ENCODE data around the gene RPS6KA5.

DNA sequence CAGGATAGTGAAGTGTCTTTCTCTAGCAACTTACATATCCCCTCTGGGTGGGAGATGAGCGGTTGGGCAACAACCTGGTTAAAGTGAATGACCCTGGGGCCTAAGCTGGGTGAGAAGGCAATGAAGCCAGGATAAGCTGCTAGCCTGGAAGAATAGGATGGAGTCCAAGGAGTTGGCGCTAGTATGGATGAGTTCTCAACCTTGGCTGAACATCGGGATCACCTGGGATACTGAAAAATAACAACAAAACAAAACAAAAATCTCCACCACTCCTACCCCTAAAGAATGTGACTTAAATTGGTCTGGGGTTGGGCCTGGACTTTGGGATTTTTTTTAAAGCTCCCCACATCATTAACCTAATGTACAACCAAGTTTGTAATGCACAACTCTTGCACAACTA is 4.8 kb upstream of the RPS6KA5 start:
- TF ChIP-seq, protein P1, sequence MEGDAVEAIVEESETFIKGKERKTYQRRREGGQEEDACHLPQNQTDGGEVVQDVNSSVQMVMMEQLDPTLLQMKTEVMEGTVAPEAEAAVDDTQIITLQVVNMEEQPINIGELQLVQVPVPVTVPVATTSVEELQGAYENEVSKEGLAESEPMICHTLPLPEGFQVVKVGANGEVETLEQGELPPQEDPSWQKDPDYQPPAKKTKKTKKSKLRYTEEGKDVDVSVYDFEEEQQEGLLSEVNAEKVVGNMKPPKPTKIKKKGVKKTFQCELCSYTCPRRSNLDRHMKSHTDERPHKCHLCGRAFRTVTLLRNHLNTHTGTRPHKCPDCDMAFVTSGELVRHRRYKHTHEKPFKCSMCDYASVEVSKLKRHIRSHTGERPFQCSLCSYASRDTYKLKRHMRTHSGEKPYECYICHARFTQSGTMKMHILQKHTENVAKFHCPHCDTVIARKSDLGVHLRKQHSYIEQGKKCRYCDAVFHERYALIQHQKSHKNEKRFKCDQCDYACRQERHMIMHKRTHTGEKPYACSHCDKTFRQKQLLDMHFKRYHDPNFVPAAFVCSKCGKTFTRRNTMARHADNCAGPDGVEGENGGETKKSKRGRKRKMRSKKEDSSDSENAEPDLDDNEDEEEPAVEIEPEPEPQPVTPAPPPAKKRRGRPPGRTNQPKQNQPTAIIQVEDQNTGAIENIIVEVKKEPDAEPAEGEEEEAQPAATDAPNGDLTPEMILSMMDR (IDR thresholded peaks at IDR 0.05) = no peak
- TF ChIP-seq POLR2A (IDR thresholded peaks at IDR 0.05) (no peak), POLR2AphosphoS5 (IDR thresholded peaks at IDR 0.05) (no peak), EP300 (IDR thresholded peaks at IDR 0.05) (no peak)

Measured in gastroesophageal sphincter (tissue), 3 donors.